ENCODE data around the gene THSD4. TPM values are rescaled to one million over a fixed set of nuclear protein-coding genes. Genes with fewer than 3 reads are reported as not detected.

The THSD4 gene
- total and polyA plus RNA-seq, 2 of the 8 experiments (the other 6 are each of a cell fraction or from before 2014, with no cell fraction given): 2.5 to 6.2 TPM

DNA sequence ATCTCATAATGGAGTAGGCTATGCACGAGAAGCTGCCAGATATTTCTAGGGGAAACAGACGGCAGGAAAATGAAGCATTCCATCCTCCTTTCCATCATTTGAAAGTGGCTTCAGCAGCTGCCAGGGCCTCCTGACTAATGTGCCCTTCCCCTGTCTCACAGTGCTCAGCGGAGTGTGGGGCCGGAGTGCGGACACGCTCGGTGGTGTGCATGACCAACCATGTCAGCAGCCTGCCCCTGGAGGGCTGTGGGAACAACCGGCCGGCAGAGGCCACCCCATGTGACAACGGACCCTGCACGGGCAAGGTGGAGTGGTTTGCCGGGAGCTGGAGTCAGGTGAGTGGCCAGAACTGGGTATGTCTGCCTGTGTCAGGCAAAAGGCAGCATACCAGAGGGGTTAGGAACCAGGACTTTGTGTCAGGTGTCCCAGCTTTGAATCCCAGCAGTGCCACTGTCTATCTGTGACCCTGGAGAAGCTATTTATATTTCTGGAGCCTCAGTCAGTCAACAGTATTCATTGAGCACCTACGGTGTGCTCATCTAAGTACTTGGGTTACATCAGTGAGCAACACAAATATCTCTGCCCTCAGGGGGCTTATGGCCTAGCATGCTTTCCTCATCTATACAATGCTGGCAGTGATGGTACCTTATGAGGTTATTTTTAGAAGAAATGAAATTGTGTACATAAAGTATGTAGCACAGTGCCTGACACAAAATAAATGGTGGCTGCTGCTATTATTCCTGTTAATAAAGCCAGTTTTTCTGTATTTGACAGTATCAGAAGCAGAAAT lies 642.7 kb downstream of the THSD4 start:
- H3K4me3 ChIP-seq (ENCODE audit: extremely low read depth in 1 of 4, insufficient read depth in 2 of 4, low read depth in 3 of 4, low read length in 4 of 4): no peak overlapping the region
- no peak overlapping the region for H3K4me2 ChIP-seq (ENCODE audit: insufficient read depth in 1 of 2, low read depth in 2 of 2, low read length in 2 of 2)
- H2BK12ac ChIP-seq (ENCODE audit: low read depth, low read length): no peak overlapping the region
- no peak overlapping the region for H2BK15ac ChIP-seq (ENCODE audit: low read length)
- TF ChIP-seq YY1 (IDR thresholded peaks at IDR 0.05; ENCODE audit: low read depth, low read length) (no peak), KDM4A (IDR thresholded peaks at IDR 0.05; ENCODE audit: low read depth, low read length, severe bottlenecking) (no peak), SP2 (IDR thresholded peaks at IDR 0.05; ENCODE audit: low read length) (no peak), ASH2L (IDR thresholded peaks at IDR 0.05; ENCODE audit: low read length) (no peak), TBP (IDR thresholded peaks at IDR 0.05; ENCODE audit: low read depth, low read length) (no peak), SUZ12 (IDR thresholded peaks at IDR 0.05; ENCODE audit: low read length) (no peak), BCL11A (IDR thresholded peaks at IDR 0.05; ENCODE audit: low read depth in 2 of 2, low read length in 2 of 2) (no peak), CREB1 (IDR thresholded peaks at IDR 0.05) (no peak), EP300 (IDR thresholded peaks at IDR 0.05; ENCODE audit: borderline replicate concordance in 1 of 2, low read depth in 2 of 2, low read length in 2 of 2) (no peak), RNF2 (IDR thresholded peaks at IDR 0.05; ENCODE audit: borderline replicate concordance, low read depth, low read length, missing control alignments, poor library complexity, severe bottlenecking) (no peak), SRF (IDR thresholded peaks at IDR 0.05; ENCODE audit: low read depth, low read length) (no peak)
- TF ChIP-seq, protein P1, sequence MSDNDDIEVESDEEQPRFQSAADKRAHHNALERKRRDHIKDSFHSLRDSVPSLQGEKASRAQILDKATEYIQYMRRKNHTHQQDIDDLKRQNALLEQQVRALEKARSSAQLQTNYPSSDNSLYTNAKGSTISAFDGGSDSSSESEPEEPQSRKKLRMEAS (IDR thresholded peaks at IDR 0.05): no peak
- no peak overlapping the region for H4K8ac ChIP-seq (ENCODE audit: extremely low read depth, insufficient read depth, low read length)
- no peak overlapping the region for H2BK120ac ChIP-seq (replicated peaks; ENCODE audit: low read depth, low read length)
- no peak overlapping the region for H4K5ac ChIP-seq (ENCODE audit: insufficient read length, low read depth, low read length)
- WGBS, 2 experiments (ENCODE audit: extremely low coverage in 1 of 2, insufficient coverage in 1 of 2, insufficient read length in 1 of 2, insufficient replicate concordance in 2 of 2, low coverage in 1 of 2, low lambda C conversion rate in 2 of 2, missing lambda C conversion rate in 1 of 2): 88% methylated on average over 13 of the region's 13 CpGs; no CpG with 5 or more reads in 1 of the 2 experiments
- no peak overlapping the region for H2BK5ac ChIP-seq (ENCODE audit: low read depth, low read length)
- FAIRE-seq (no peak), DNase-seq (ENCODE audit: low read depth in 1 of 2, low spot score in 2 of 2) (no peak)
- H3K18ac ChIP-seq (ENCODE audit: extremely low read depth, low read length): no peak overlapping the region
- no peaks in the 10 kb centered on the region for H3K27me3 ChIP-seq (replicated peaks in 1 of 4; ENCODE audit: control insufficient read depth in 3 of 4, extremely low read depth in 1 of 4, insufficient read depth in 3 of 4, low read length in 3 of 4)
- CTCF ChIA-PET (ENCODE audit: partially characterized antibody): interaction anchor here (0.7 to 1.9 kb wide), 8 partner anchors 10 to 199 kb away, joined by 3 to 10 read pairs (median 4); no protein-coding TSS in a partner anchor
- no peak overlapping the region for H3K56ac ChIP-seq (replicated peaks; ENCODE audit: insufficient read length, low read depth, low read length)
- H4K20me1 ChIP-seq (replicated peaks in 1 of 2; ENCODE audit: control insufficient read depth in 1 of 2, insufficient read depth in 2 of 2, low read length in 2 of 2): no peaks in the 10 kb centered on the region
- H3K9ac ChIP-seq (replicated peaks in 1 of 4; ENCODE audit: extremely low read depth in 1 of 4, low read depth in 3 of 4, low read length in 3 of 4): no peak overlapping the region
- POLR2A ChIA-PET (ENCODE audit: partially characterized antibody): no interaction called here
- no peak overlapping the region for H3K23ac ChIP-seq (ENCODE audit: insufficient read length)
- no peak overlapping the region for H3K27ac ChIP-seq (ENCODE audit: low read depth, low read length)
- no peaks in the 10 kb centered on the region for H3K23me2 ChIP-seq (ENCODE audit: low read depth, low read length)
- no peaks in the 10 kb centered on the region for H3K79me1 ChIP-seq (ENCODE audit: low read depth, low read length)
- no peaks in the 10 kb centered on the region for H3K36me3 ChIP-seq (ENCODE audit: control insufficient read depth in 2 of 4, insufficient read depth in 4 of 4, low read length in 3 of 4)
- H2AFZ ChIP-seq (ENCODE audit: low read length): no peak overlapping the region
- H3K9me3 ChIP-seq (ENCODE audit: insufficient read depth in 2 of 2, low read depth in 1 of 2, low read length in 1 of 2): no peaks in the 10 kb centered on the region; a peak in 2 of 4 replicates
- no peak overlapping the region for H2BK20ac ChIP-seq (ENCODE audit: low read length)
- no peak overlapping the region for H2AK5ac ChIP-seq (ENCODE audit: low read depth, low read length)
- no peak overlapping the region for H4K91ac ChIP-seq (replicated peaks; ENCODE audit: insufficient read length, low read length)
- no peaks in the 10 kb centered on the region for H3K4me1 ChIP-seq (replicated peaks in 1 of 4; ENCODE audit: control insufficient read depth in 3 of 4, insufficient read depth in 4 of 4, low read length in 3 of 4)
- no peak overlapping the region for H3K4ac ChIP-seq (replicated peaks; ENCODE audit: insufficient read length, low read depth, low read length)
- H3K14ac ChIP-seq (ENCODE audit: insufficient read length): no peak overlapping the region
- H3K79me2 ChIP-seq (ENCODE audit: control insufficient read depth in 1 of 2, insufficient read depth in 2 of 2, low read length in 2 of 2): no peaks in the 10 kb centered on the region

Data from H1 (cell line).